ENCODE measurements around the gene PRPF19. TPM values are rescaled to one million over a fixed set of nuclear protein-coding genes. Genes with fewer than 3 reads are reported as not detected.

Gene PRPF19
- polyA plus RNA-seq, 1 donor from 2014 or later: 71.3 TPM

GRCh38 chr11:60845338-60845737 lies 61.0 kb downstream of the PRPF19 start:
- no peaks in the 10 kb centered on the region for H3K9me2 ChIP-seq (ENCODE audit: insufficient read depth, low read length)
- H3K27me3 ChIP-seq (ENCODE audit: insufficient read depth, low read depth, low read length): no peaks in the 10 kb centered on the region
- no peak overlapping the region for H3K4me3 ChIP-seq (ENCODE audit: low read length)
- no peak overlapping the region for H3K9ac ChIP-seq (ENCODE audit: low read length)
- H3F3A ChIP-seq (ENCODE audit: insufficient read depth, low read length, poor library complexity, severe bottlenecking): no peaks in the 10 kb centered on the region
- no peak overlapping the region for H3K27ac ChIP-seq (ENCODE audit: low read length)
- no peaks in the 10 kb centered on the region for H4K20me1 ChIP-seq (ENCODE audit: insufficient read depth)
- H3K36me3 ChIP-seq (ENCODE audit: insufficient read depth, low read length): no peaks in the 10 kb centered on the region
- no peak overlapping the region for H2AFZ ChIP-seq (ENCODE audit: low read depth, low read length)
- TF ChIP-seq MXI1 (conservative IDR thresholded peaks at IDR 0.05; ENCODE audit: poor library complexity, severe bottlenecking) (no peak), EP300 (conservative IDR thresholded peaks at IDR 0.05; ENCODE audit: poor library complexity, severe bottlenecking) (no peak), SMC3 (conservative IDR thresholded peaks at IDR 0.05; ENCODE audit: poor library complexity) (no peak), TAF1 (IDR thresholded peaks at IDR 0.05; ENCODE audit: low read depth) (no peak), EZH2 (IDR thresholded peaks at IDR 0.05; ENCODE audit: borderline replicate concordance, insufficient read depth, low read length, poor library complexity, severe bottlenecking) (no peak), RAD21 (conservative IDR thresholded peaks at IDR 0.05) (no peak), POLR2AphosphoS5 (IDR thresholded peaks at IDR 0.05) (no peak)
- TF ChIP-seq, protein P1, sequence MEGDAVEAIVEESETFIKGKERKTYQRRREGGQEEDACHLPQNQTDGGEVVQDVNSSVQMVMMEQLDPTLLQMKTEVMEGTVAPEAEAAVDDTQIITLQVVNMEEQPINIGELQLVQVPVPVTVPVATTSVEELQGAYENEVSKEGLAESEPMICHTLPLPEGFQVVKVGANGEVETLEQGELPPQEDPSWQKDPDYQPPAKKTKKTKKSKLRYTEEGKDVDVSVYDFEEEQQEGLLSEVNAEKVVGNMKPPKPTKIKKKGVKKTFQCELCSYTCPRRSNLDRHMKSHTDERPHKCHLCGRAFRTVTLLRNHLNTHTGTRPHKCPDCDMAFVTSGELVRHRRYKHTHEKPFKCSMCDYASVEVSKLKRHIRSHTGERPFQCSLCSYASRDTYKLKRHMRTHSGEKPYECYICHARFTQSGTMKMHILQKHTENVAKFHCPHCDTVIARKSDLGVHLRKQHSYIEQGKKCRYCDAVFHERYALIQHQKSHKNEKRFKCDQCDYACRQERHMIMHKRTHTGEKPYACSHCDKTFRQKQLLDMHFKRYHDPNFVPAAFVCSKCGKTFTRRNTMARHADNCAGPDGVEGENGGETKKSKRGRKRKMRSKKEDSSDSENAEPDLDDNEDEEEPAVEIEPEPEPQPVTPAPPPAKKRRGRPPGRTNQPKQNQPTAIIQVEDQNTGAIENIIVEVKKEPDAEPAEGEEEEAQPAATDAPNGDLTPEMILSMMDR (IDR thresholded peaks at IDR 0.05; ENCODE audit: poor library complexity, severe bottlenecking): no peak
- TF ChIP-seq, protein P2, sequence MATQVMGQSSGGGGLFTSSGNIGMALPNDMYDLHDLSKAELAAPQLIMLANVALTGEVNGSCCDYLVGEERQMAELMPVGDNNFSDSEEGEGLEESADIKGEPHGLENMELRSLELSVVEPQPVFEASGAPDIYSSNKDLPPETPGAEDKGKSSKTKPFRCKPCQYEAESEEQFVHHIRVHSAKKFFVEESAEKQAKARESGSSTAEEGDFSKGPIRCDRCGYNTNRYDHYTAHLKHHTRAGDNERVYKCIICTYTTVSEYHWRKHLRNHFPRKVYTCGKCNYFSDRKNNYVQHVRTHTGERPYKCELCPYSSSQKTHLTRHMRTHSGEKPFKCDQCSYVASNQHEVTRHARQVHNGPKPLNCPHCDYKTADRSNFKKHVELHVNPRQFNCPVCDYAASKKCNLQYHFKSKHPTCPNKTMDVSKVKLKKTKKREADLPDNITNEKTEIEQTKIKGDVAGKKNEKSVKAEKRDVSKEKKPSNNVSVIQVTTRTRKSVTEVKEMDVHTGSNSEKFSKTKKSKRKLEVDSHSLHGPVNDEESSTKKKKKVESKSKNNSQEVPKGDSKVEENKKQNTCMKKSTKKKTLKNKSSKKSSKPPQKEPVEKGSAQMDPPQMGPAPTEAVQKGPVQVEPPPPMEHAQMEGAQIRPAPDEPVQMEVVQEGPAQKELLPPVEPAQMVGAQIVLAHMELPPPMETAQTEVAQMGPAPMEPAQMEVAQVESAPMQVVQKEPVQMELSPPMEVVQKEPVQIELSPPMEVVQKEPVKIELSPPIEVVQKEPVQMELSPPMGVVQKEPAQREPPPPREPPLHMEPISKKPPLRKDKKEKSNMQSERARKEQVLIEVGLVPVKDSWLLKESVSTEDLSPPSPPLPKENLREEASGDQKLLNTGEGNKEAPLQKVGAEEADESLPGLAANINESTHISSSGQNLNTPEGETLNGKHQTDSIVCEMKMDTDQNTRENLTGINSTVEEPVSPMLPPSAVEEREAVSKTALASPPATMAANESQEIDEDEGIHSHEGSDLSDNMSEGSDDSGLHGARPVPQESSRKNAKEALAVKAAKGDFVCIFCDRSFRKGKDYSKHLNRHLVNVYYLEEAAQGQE (IDR thresholded peaks at IDR 0.05; ENCODE audit: borderline replicate concordance): no peak
- no peaks in the 10 kb centered on the region for H3K9me3 ChIP-seq (ENCODE audit: low read length)
- H3K4me2 ChIP-seq (ENCODE audit: low read length): no peak overlapping the region
- peaks cover 3% of the 10 kb centered on the region for H3K79me2 ChIP-seq (replicated peaks; ENCODE audit: insufficient read depth, low read length)

DNA sequence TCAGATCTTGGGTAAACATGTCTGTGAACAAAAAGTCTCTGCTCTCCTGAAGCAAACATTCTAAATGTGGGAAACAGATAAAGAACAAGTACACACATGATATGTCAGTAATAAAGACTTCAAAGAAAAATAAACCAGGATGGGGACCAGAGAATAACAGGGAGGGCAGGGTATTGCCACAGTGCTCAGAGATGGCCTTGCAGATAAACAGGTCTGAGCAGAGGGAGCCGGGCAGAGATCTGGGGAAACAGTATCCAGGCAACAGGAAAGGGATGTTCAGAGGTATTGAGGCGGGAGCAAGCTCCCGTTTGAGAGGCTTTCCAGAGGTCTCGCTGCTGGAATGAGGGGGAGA lies 61.5 kb downstream of the PRPF19 start:
- H3F3A ChIP-seq (ENCODE audit: insufficient read depth, low read length, poor library complexity, severe bottlenecking): no peaks in the 10 kb centered on the region
- H3K4me2 ChIP-seq (ENCODE audit: low read length): no peak overlapping the region
- no peaks in the 10 kb centered on the region for H3K27me3 ChIP-seq (ENCODE audit: insufficient read depth, low read depth, low read length)
- TF ChIP-seq MXI1 (conservative IDR thresholded peaks at IDR 0.05; ENCODE audit: poor library complexity, severe bottlenecking): no peak
- no peak for TF ChIP-seq TAF1 (IDR thresholded peaks at IDR 0.05; ENCODE audit: low read depth)
- TF ChIP-seq RAD21 (conservative IDR thresholded peaks at IDR 0.05): no peak
- TF ChIP-seq EZH2 (IDR thresholded peaks at IDR 0.05; ENCODE audit: borderline replicate concordance, insufficient read depth, low read length, poor library complexity, severe bottlenecking): no peak
- TF ChIP-seq, protein P1 (IDR thresholded peaks at IDR 0.05; ENCODE audit: poor library complexity, severe bottlenecking): no peak
- TF ChIP-seq, protein P2 (IDR thresholded peaks at IDR 0.05; ENCODE audit: borderline replicate concordance): no peak
- no peak for TF ChIP-seq SMC3 (conservative IDR thresholded peaks at IDR 0.05; ENCODE audit: poor library complexity)
- no peak for TF ChIP-seq EP300 (conservative IDR thresholded peaks at IDR 0.05; ENCODE audit: poor library complexity, severe bottlenecking)
- TF ChIP-seq POLR2AphosphoS5 (IDR thresholded peaks at IDR 0.05): no peak
- no peaks in the 10 kb centered on the region for H3K9me3 ChIP-seq (ENCODE audit: low read length)
- H3K9ac ChIP-seq (ENCODE audit: low read length): no peak overlapping the region
- H3K4me3 ChIP-seq (ENCODE audit: low read length): peak overlapping the region; percentile 92
- H3K9me2 ChIP-seq (ENCODE audit: insufficient read depth, low read length): no peaks in the 10 kb centered on the region
- no peak overlapping the region for H3K27ac ChIP-seq (ENCODE audit: low read length)
- H3K79me2 ChIP-seq (replicated peaks; ENCODE audit: insufficient read depth, low read length): peaks cover 3% of the 10 kb centered on the region
- no peaks in the 10 kb centered on the region for H4K20me1 ChIP-seq (ENCODE audit: insufficient read depth)
- no peaks in the 10 kb centered on the region for H3K36me3 ChIP-seq (ENCODE audit: insufficient read depth, low read length)
- H2AFZ ChIP-seq (ENCODE audit: low read depth, low read length): no peak overlapping the region

Measured in neural cell (in vitro differentiated cells).